ENCODE data around the gene DNAJC3. TPM values are rescaled to one million over a fixed set of nuclear protein-coding genes. Genes with fewer than 3 reads are reported as not detected.
"Not testable (repeated sequence)": the region's sequence is repeated elsewhere in the genome, so short reads cannot be mapped to it uniquely, and the experiment has no call there.

Gene DNAJC3
- total RNA-seq, 1 donor from 2014 or later, result 17.4 TPM

DNA sequence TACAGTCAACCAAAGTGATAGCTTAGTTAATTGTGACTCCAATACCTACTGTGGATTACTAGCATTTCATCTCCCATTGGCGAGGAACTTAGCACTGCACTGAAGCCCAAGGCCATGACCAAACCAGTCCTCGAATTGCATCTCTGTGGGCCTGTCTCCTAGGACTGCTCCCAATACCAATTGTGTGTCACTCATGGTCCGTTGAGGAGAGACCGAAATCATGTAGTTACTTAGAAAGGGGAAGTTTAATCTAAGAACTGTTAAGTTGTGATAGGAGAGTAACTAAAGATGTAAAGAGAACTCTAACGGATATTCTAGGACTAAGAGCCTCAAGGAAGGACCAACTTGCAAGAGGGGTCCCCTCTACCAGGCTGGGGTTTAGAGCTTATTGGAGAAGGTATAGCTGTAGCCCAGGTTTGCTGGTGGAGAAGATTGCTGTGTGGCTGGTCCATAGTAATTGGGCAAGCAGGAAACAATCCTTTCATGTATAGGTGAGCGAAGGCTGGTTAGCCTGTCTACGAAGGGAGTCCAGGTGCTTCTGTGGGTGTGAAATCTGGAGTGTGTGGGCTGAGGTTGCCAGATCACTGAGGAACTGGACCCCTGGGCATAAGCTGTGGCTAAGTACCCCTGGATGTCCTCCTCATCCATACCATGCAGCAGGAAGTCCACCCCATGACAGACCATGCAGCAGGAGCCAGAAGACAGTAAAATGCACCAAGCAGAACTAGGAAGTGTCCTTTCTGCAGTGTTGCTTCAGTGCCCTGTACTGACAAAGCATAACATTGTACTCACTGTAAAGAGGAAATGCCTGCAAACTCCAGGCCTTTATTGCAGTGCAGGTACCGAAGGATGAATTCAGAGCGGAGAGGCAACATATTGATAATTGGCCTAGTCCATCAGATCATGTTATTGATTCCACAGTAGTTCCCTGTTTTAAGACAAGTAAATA lies 30.8 kb downstream of the DNAJC3 start:
- TF ChIP-seq, protein P1, sequence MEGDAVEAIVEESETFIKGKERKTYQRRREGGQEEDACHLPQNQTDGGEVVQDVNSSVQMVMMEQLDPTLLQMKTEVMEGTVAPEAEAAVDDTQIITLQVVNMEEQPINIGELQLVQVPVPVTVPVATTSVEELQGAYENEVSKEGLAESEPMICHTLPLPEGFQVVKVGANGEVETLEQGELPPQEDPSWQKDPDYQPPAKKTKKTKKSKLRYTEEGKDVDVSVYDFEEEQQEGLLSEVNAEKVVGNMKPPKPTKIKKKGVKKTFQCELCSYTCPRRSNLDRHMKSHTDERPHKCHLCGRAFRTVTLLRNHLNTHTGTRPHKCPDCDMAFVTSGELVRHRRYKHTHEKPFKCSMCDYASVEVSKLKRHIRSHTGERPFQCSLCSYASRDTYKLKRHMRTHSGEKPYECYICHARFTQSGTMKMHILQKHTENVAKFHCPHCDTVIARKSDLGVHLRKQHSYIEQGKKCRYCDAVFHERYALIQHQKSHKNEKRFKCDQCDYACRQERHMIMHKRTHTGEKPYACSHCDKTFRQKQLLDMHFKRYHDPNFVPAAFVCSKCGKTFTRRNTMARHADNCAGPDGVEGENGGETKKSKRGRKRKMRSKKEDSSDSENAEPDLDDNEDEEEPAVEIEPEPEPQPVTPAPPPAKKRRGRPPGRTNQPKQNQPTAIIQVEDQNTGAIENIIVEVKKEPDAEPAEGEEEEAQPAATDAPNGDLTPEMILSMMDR (IDR thresholded peaks at IDR 0.05), result no peak
- H3K27me3 Mint-ChIP-seq, result no peaks in the 10 kb centered on the region
- peaks cover 49% of the 10 kb centered on the region for H3K4me1 Mint-ChIP-seq
- peak; percentile 67 for ATAC-seq (ENCODE audit: low read depth)
- no peaks in the 10 kb centered on the region for H3K9me3 Mint-ChIP-seq
- intact Hi-C loops (cut with micrococcal nuclease), result loop anchor here (2.0 to 10.0 kb wide), 2 partner anchors 31 to 53 kb away; partner anchors contain the start of gene DNAJC3
- POLR2A ChIA-PET, result interaction anchor here (1.2 kb wide), 1 partner anchor 31 kb away, joined by 6 read pairs; the partner anchor contains the start of gene DNAJC3
- no peak for DNase-seq
- H3K36me3 Mint-ChIP-seq (ENCODE audit: low read depth), result peaks cover 22% of the 10 kb centered on the region
- CTCF ChIA-PET, result no interaction called here
- H3K27ac Mint-ChIP-seq, result peak overlapping the region; percentile 78
- no peak overlapping the region for H3K4me3 Mint-ChIP-seq

DNA sequence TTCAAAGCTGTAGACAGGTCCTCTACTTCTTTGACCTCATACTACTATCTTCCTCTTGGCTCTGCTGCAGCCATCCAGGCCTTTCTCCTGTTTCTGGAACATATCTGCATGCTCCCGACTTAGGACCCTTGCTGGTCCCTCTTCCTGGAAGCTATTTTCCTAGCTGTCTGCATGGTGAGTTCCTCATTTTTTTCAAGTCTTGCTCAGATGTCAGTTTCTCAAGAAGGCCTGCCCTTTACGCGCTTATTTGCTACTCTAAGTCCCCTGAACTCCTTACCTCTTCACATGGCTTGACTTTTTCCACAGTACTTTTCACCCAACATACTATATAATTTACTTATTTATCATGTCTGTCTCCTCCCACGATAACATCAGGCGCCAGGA lies 31.4 kb downstream of the DNAJC3 start:
- no peaks in the 10 kb centered on the region for H3K9me3 Mint-ChIP-seq
- ATAC-seq (ENCODE audit: low read depth), result no peak
- CTCF ChIA-PET, result no interaction called here
- intact Hi-C loops (cut with micrococcal nuclease), result loop anchor here (10.0 kb wide), 1 partner anchor 54 kb away; no protein-coding TSS in a partner anchor
- peaks cover 44% of the 10 kb centered on the region for H3K4me1 Mint-ChIP-seq
- H3K4me3 Mint-ChIP-seq, result no peak overlapping the region
- no peaks in the 10 kb centered on the region for H3K27me3 Mint-ChIP-seq
- peak overlapping the region; percentile 78 for H3K27ac Mint-ChIP-seq
- H3K36me3 Mint-ChIP-seq (ENCODE audit: low read depth), result peaks cover 29% of the 10 kb centered on the region
- TF ChIP-seq, protein P1 (IDR thresholded peaks at IDR 0.05), result no peak
- POLR2A ChIA-PET, result no interaction called here
- DNase-seq, result no peak

DNA sequence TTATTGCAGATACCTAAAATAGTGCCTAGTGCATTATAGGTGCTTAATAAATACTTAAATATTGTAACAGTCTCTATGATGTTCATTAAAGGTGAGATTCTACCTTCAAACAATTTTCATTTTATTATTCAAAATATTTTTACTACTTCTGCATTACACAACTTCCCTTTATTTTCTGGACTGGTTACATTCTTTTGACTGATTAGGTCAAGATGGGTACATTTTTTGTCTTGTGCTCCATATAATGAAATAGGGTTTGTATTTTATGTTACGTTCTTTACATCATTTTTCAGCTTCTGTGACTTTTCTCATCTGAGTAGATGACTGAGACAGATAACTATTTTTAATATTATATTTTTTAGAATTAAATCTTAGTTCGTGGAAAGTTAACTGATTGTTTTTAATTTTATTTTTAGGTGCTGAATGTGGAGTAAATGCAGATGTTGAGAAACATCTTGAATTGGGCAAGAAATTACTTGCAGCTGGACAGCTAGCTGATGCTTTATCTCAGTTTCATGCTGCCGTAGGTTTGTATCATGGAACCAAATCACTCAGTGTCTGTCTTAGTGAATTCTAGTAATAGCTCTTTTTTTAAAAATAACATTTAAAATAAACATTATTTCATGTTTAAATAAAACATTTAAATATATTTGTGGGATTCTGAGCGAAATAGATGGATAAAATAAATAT lies 32.0 kb downstream of the DNAJC3 start:
- no peaks in the 10 kb centered on the region for H3K27me3 Mint-ChIP-seq
- DNase-seq (no peak), ATAC-seq (ENCODE audit: low read depth) (no peak)
- ChIA-PET POLR2A (no interaction called here), CTCF (interaction anchor here (0.7 kb wide), 1 partner anchor 9 kb away, joined by 3 read pairs; no protein-coding TSS in a partner anchor)
- TF ChIP-seq, protein P1 (IDR thresholded peaks at IDR 0.05), result no peak
- no peaks in the 10 kb centered on the region for H3K9me3 Mint-ChIP-seq
- H3K27ac Mint-ChIP-seq, result peak overlapping the region; percentile 78
- intact Hi-C loops (cut with micrococcal nuclease), result loop anchor here (10.0 kb wide), 1 partner anchor 54 kb away; no protein-coding TSS in a partner anchor
- peaks cover 33% of the 10 kb centered on the region for H3K36me3 Mint-ChIP-seq (ENCODE audit: low read depth)
- H3K4me3 Mint-ChIP-seq, result no peak overlapping the region
- H3K4me1 Mint-ChIP-seq, result peaks cover 41% of the 10 kb centered on the region

DNA sequence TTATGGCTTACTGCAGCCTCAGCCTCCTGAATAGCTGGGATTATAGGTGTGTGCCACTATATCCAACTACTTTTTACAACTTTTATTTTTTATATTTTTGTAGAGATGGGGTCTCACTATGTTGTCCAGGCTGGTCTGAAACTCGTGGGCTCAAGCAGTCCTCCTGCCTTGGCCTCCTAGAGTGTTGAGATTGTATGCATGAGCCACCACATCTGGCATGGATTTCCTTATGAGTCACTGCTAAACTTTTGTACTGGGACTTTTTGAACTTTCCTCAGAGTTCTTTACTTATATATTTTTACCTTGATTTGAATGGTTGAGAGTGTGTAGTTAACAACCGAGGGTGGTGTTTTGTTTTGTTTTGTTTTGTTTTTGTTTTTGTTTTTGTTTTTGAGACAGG lies 33.4 kb downstream of the DNAJC3 start:
- Mint-ChIP-seq H3K36me3 (ENCODE audit: low read depth) (peaks cover 39% of the 10 kb centered on the region), H3K9me3 (no peaks in the 10 kb centered on the region), H3K4me1 (peaks cover 38% of the 10 kb centered on the region), H3K4me3 (no peak overlapping the region), H3K27ac (no peak overlapping the region), H3K27me3 (no peaks in the 10 kb centered on the region)
- ChIA-PET CTCF (no interaction called here), POLR2A (no interaction called here)
- no peak for ATAC-seq (ENCODE audit: low read depth)
- intact Hi-C loops (cut with micrococcal nuclease), result no loop called here
- TF ChIP-seq, protein P1 (IDR thresholded peaks at IDR 0.05), result no peak
- DNase-seq, result no peak

DNA sequence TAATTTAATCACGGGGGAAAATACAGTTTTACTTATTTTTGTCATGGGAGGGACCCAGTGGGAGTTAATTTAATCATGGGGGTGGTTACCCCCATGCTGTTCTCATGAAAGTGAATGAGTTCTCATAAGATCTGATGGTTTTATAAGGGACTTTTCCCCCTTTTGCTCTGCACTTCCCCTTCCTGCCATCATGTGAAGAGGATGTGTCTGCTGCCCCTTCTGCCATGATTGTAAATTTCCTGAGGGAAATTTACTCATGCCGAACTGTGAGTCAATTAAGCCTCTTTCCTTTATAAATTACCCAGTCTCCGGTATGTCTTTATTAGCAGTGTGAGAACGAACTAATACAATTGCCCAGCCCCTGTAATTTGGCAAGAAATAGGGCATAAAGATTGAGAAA lies 35.9 kb downstream of the DNAJC3 start:
- CTCF ChIA-PET; ATAC-seq (ENCODE audit: low read depth); intact Hi-C loops (cut with micrococcal nuclease); H3K9me3 Mint-ChIP-seq; POLR2A ChIA-PET; DNase-seq; H3K27me3 Mint-ChIP-seq; H3K27ac Mint-ChIP-seq; H3K4me3 Mint-ChIP-seq: not testable (repeated sequence)
- Mint-ChIP-seq H3K4me1 (peaks cover 18% of the 10 kb centered on the region), H3K36me3 (ENCODE audit: low read depth) (peaks cover 52% of the 10 kb centered on the region)
